HCT116 (cell line): Measurements from ENCODE around the gene DENR. TPM values are rescaled to one million over a fixed set of nuclear protein-coding genes. Genes with fewer than 3 reads are reported as not detected.

Experiments used
- ATAC-seq: fragments of 200-7000 bp; cut with Tn5 transposase; 2 replicates; pipeline ENCODE4 v1.9.1; 2020; ENCODE audit warnings: mild to moderate bottlenecking, moderate library complexity
- BruUV-seq: library from RNA; stranded (reverse); fragments of 400-500 nt; replicated peaks from 2 replicates; lab custom pipeline; 2021; lab: Mats Ljungman, UMichigan
- CTCF ChIA-PET: fragments of 300-600 bp; sonication (Branson Sonifier 250); formaldehyde crosslinking; loops from one replicate; lab custom pipeline; 2021; ENCODE audit warnings: antibody characterized with exemption; lab: Charles Lee
- POLR2A ChIA-PET: fragments of 300-600, 350-600 bp; sonication (Branson Sonifier 250); formaldehyde crosslinking; loops from one replicate; lab custom pipeline; 2021; ENCODE audit warnings: antibody characterized with exemption; lab: Charles Lee
- RAD21 ChIA-PET, 2 experiments: fragments of 300-600 bp; sonication (Branson Sonifier 250); formaldehyde crosslinking; loops; one replicate each; lab custom pipeline; 2023; ENCODE audit warnings: low total read pairs in 2 of 2; ENCODE audit not compliant: uncharacterized antibody in 2 of 2, unreplicated experiment in 2 of 2, low non-redundant PET in 1 of 2; lab: Charles Lee
- DNase-seq: peaks from one replicate; pipeline ENCODE4 v3.0.0-alpha.2; 2010; ENCODE audit warnings: low read depth, low spot score
- H2AFZ ChIP-seq: fragments of 200-600 bp; shearing (Covaris generic), sonication (generic); 2 replicates; pipeline ENCODE4 v1.6.1; 2017; ENCODE audit warnings: low read depth, mixed run types, mixed read lengths, antibody characterized with exemption, low read length; ENCODE audit not compliant: poor library complexity, severe bottlenecking
- H3K27ac ChIP-seq: 2 replicates; pipeline ENCODE4 v1.5.1; 2012; ENCODE audit warnings: low read depth, low read length
- H3K27me3 ChIP-seq: fragments of 200-600 bp; sonication (generic); 2 replicates; pipeline ENCODE4 v1.6.1; 2016; ENCODE audit warnings: mixed run types, low read length, mixed read lengths; ENCODE audit not compliant: insufficient read depth
- H3K36me3 ChIP-seq, 2 experiments: fragments of 200-500 bp in 1 of 2; fragments of 200-600 bp in 1 of 2; sonication (Bioruptor generic) in 1 of 2; sonication (generic) in 1 of 2; 2 replicates each; pipeline versions ENCODE4 v1.5.1 to v1.6.1; 2014 to 2016; ENCODE audit warnings: low read length in 2 of 2, inconsistent platforms in 1 of 2, mixed read lengths in 1 of 2, mixed run types in 1 of 2; ENCODE audit not compliant: insufficient read depth in 2 of 2, control insufficient read depth in 1 of 2
- H3K4me1 ChIP-seq, 2 experiments: fragments of 200-600 bp in 1 of 2; sonication (generic) in 1 of 2; 2 replicates each; pipeline versions ENCODE4 v1.5.1 to v1.6.1; 2012 to 2017; ENCODE audit warnings: low read length in 2 of 2, inconsistent platforms in 1 of 2, mild to moderate bottlenecking in 1 of 2, mixed read lengths in 1 of 2, mixed run types in 1 of 2, moderate library complexity in 1 of 2; ENCODE audit not compliant: insufficient read depth in 2 of 2, control insufficient read depth in 1 of 2
- H3K4me2 ChIP-seq: fragments of 200-600 bp; sonication (generic); 2 replicates; pipeline ENCODE4 v1.6.1; 2017; ENCODE audit warnings: mixed run types, low read length, mixed read lengths
- H3K4me3 ChIP-seq, 2 experiments: fragments of 200-600 bp in 1 of 2; sonication (generic) in 1 of 2; replicated peaks in 1 of 2; 2 replicates each; pipeline ENCODE4 v1.5.1; 2011 to 2016; ENCODE audit warnings: low read length in 2 of 2, control low read depth in 1 of 2, low read depth in 1 of 2, mild to moderate bottlenecking in 1 of 2, mixed read lengths in 1 of 2, mixed run types in 1 of 2
- H3K79me2 ChIP-seq: fragments of 200-600 bp; sonication (generic); 2 replicates; pipeline ENCODE4 v1.6.1; 2017; ENCODE audit warnings: mild to moderate bottlenecking, mixed run types, low read length, moderate library complexity, mixed read lengths; ENCODE audit not compliant: insufficient read depth
- H3K9ac ChIP-seq: fragments of 200-600 bp; sonication (generic); 2 replicates; pipeline ENCODE4 v1.6.1; 2016; ENCODE audit warnings: low read length, mixed read lengths
- H3K9me2 ChIP-seq: fragments of 200-600 bp; sonication (generic), shearing (Covaris generic); 2 replicates; pipeline ENCODE4 v1.6.1; 2017; ENCODE audit warnings: mixed run types, mild to moderate bottlenecking, moderate library complexity; ENCODE audit not compliant: insufficient read depth
- H3K9me3 ChIP-seq, 2 experiments: fragments of 200-500 bp in 1 of 2; fragments of 200-600 bp in 1 of 2; sonication (Bioruptor generic) in 1 of 2; sonication (generic) in 1 of 2; 2 replicates each; pipeline ENCODE4 v1.6.1; 2014 to 2017; ENCODE audit warnings: low read length in 2 of 2, mixed read lengths in 2 of 2, inconsistent platforms in 1 of 2, low read depth in 1 of 2, mild to moderate bottlenecking in 1 of 2, mixed run types in 1 of 2, moderate library complexity in 1 of 2; ENCODE audit not compliant: control insufficient read depth in 1 of 2, insufficient read depth in 1 of 2
- H4K20me1 ChIP-seq: fragments of 200-600 bp; sonication (generic), shearing (Covaris generic); 2 replicates; pipeline ENCODE4 v1.6.1; 2017; ENCODE audit warnings: mixed run types, mild to moderate bottlenecking, moderate library complexity; ENCODE audit not compliant: insufficient read depth
- ATF3 ChIP-seq: IDR thresholded peaks from 2 replicates; pipeline ENCODE4 v1.6.1; 2012
- CBX3 ChIP-seq: IDR thresholded peaks from 2 replicates; pipeline ENCODE4 v1.6.1; 2012; ENCODE audit warnings: low read depth
- CEBPB ChIP-seq: IDR thresholded peaks from 2 replicates; pipeline ENCODE4 v1.6.1; 2012; ENCODE audit warnings: low read depth
- EGR1 ChIP-seq: IDR thresholded peaks from 2 replicates; pipeline ENCODE4 v1.6.1; 2012; ENCODE audit warnings: low read depth
- ELF1 ChIP-seq: IDR thresholded peaks from 2 replicates; pipeline ENCODE4 v1.6.1; 2012; ENCODE audit warnings: low read depth, borderline replicate concordance
- EZH2 ChIP-seq: fragments of 200-600 bp; sonication (generic); IDR thresholded peaks from 2 replicates; pipeline ENCODE4 v1.6.1; 2017; ENCODE audit warnings: antibody characterized with exemption, mixed run types
- EZH2phosphoT487 ChIP-seq: fragments of 200-600 bp; IDR thresholded peaks from 2 replicates; pipeline ENCODE4 v1.6.1; 2018; ENCODE audit warnings: antibody characterized with exemption, borderline replicate concordance
- FOSL1 ChIP-seq: IDR thresholded peaks from 2 replicates; pipeline ENCODE4 v1.6.1; 2012; ENCODE audit warnings: low read depth
- JUND ChIP-seq: IDR thresholded peaks from 2 replicates; pipeline ENCODE4 v1.6.1; 2012
- MAX ChIP-seq: IDR thresholded peaks from 2 replicates; pipeline ENCODE4 v1.6.1; 2012
- POLR2A ChIP-seq: IDR thresholded peaks from 2 replicates; pipeline ENCODE4 v1.7.0; 2011; ENCODE audit warnings: borderline replicate concordance; ENCODE audit not compliant: insufficient read depth, insufficient read length; ENCODE audit errors: extremely low read depth
- SIN3A ChIP-seq: IDR thresholded peaks from 2 replicates; pipeline ENCODE4 v1.6.1; 2012; ENCODE audit warnings: low read depth
- SP1 ChIP-seq: IDR thresholded peaks from 2 replicates; pipeline ENCODE4 v1.6.1; 2012; ENCODE audit warnings: low read depth
- SRF ChIP-seq: IDR thresholded peaks from 2 replicates; pipeline ENCODE4 v1.6.1; 2012; ENCODE audit warnings: low read depth
- TCF7L2 ChIP-seq: IDR thresholded peaks from 2 replicates; pipeline ENCODE4 v1.7.0; 2011; ENCODE audit warnings: borderline replicate concordance, inconsistent platforms; ENCODE audit not compliant: insufficient read depth, insufficient read length; ENCODE audit errors: extremely low read depth
- YY1 ChIP-seq: IDR thresholded peaks from 2 replicates; pipeline ENCODE4 v1.6.1; 2011; ENCODE audit warnings: low read length, low read depth, moderate library complexity, mild to moderate bottlenecking; ENCODE audit not compliant: insufficient replicate concordance; ENCODE audit errors: extremely low read depth
- ZBTB33 ChIP-seq: IDR thresholded peaks from 2 replicates; pipeline ENCODE4 v1.6.1; 2011; ENCODE audit warnings: mild to moderate bottlenecking, low read length, moderate library complexity; ENCODE audit not compliant: insufficient replicate concordance; ENCODE audit errors: extremely low read depth
- ZFX ChIP-seq: fragments of 450-650 bp; IDR thresholded peaks from 2 replicates; pipeline ENCODE4 v1.6.1; 2017
- ZNF274 ChIP-seq: fragments of 200-500 bp; sonication (Bioruptor generic); IDR thresholded peaks from 2 replicates; pipeline ENCODE4 v1.6.1; 2014; ENCODE audit warnings: mild to moderate bottlenecking, low read depth, low read length, inconsistent platforms
- intact Hi-C: fragments of 100-400 bp; cut with micrococcal nuclease; formaldehyde crosslinking; loops from 2 replicates; pipeline ENCODE4 v1.10.0; 2022
- total RNA-seq: library from RNA; stranded (reverse); gene quantifications from one replicate; pipeline ENCODE4 v1.2.1, GENCODE V29; 2021; ENCODE audit not compliant: unreplicated experiment

The DENR gene
- total RNA-seq, 1 experiment from 2014 or later: 59.1 TPM

DNA sequence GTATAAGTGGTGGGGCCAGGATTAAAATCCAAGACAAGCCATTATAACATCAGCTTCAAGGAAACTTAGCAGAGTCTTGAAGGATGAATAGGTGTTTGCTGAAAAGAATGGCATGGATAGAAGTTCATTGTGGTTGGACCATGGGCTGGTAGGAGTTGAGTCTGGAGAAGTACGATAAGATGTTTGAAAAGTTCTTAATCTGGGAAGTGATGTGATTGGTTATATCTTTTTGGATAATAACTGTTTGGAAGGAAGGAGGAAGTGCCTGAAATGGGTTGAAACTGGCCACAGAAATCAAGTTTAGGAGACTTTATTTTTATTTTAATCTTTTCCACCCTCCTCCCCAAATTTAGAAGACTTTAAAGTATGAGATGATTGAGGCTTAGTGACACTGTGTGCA, 4.9 kb downstream of the DENR start:
- BruUV-seq: no TSS peak
- H3K36me3 ChIP-seq: peaks cover 53 to 56% of the 10 kb centered on the region in 2 experiments
- H4K20me1 ChIP-seq: 0 out of 2 replicates have a peak, but pooled peaks cover 4% of the 10 kb centered on the region
- H3K4me2 ChIP-seq: no peak overlapping the region
- no peak overlapping the region for H3K9ac ChIP-seq
- H3K4me1 ChIP-seq: peaks cover 5 to 8% of the 10 kb centered on the region in 2 experiments; a peak in 3 of 4 replicates
- H3K9me3 ChIP-seq: no peaks in the 10 kb centered on the region
- no peak overlapping the region for H3K4me3 ChIP-seq
- peaks cover 94% of the 10 kb centered on the region for H3K79me2 ChIP-seq
- DNase-seq (no peak), ATAC-seq (no peak)
- intact Hi-C loops: no loop called here
- H3K27ac ChIP-seq: no peak overlapping the region
- no peak overlapping the region for H2AFZ ChIP-seq
- no peak for TF ChIP-seq SP1
- TF ChIP-seq ZFX: no peak
- TF ChIP-seq EZH2phosphoT487: no peak
- no peak for TF ChIP-seq CEBPB
- TF ChIP-seq MAX: no peak
- TF ChIP-seq SRF: no peak
- TF ChIP-seq JUND: no peak
- no peak for TF ChIP-seq TCF7L2
- no peak for TF ChIP-seq ZBTB33
- no peak for TF ChIP-seq FOSL1
- TF ChIP-seq YY1: no peak
- no peak for TF ChIP-seq CBX3
- TF ChIP-seq ZNF274: no peak
- no peak for TF ChIP-seq ELF1
- no peak for TF ChIP-seq EZH2
- TF ChIP-seq SIN3A: no peak
- no peak for TF ChIP-seq ATF3
- TF ChIP-seq EGR1: no peak
- TF ChIP-seq POLR2A: no peak
- CTCF ChIA-PET: no interaction called here
- H3K27me3 ChIP-seq: no peaks in the 10 kb centered on the region
- POLR2A ChIA-PET: no interaction called here
- RAD21 ChIA-PET: no interaction called here
- no peaks in the 10 kb centered on the region for H3K9me2 ChIP-seq
